Measurements from ENCODE around the gene GPAT3. TPM values are rescaled to one million over a fixed set of nuclear protein-coding genes. Genes with fewer than 3 reads are reported as not detected.

Gene GPAT3
- total and polyA plus RNA-seq, 7 donors: 4.6 to 23.1 (median 13.0) TPM

DNA sequence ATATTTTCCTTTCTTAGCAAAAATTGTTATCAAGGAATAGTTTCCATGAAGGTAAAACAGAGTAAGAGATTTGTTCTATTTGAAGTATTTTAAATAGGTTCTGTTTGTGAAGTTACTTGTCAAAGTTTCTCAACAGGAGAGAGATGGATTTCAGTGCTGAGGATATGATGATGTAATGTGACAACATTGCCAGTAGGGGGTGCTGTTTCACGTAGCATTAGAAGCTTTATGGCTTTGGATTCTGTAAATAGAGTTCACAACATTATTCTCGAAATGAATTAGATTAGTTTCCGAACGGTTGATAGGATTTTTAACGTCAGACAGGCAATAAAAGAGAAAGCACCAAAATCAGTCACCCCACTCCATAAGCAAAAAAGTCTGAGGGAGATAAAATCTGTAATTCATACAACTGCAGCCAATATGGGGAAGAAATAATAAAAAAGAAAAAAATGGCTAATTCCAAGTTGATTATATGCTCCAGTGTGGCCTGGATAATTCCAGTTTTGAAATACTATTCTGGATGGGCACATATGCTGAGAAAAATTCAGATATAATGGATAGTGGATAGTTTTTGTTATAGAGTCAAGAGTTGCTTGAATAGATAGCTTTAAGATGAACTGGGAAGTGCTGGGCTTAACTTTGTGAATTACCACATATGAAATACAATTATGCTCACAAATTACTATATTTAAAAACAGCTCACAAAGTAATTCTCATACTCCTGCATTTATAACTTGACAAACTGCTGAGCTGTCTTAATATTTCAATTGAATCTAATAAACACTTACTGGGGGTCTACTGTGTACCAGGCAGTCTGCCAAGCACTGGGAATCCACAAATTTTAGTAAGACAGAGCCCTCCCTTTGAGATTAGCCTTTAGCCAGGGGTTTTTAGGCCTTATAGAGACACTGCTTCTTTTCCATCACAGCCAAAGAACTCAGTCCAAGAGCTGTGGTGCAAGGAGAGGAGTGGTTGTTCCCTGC, 109.1 kb downstream of the GPAT3 start:
- 0 to 2% methylated on average over 5 of the region's 5 CpGs for WGBS, 2 donors
- H3K4me3 ChIP-seq: no peak overlapping the region

DNA sequence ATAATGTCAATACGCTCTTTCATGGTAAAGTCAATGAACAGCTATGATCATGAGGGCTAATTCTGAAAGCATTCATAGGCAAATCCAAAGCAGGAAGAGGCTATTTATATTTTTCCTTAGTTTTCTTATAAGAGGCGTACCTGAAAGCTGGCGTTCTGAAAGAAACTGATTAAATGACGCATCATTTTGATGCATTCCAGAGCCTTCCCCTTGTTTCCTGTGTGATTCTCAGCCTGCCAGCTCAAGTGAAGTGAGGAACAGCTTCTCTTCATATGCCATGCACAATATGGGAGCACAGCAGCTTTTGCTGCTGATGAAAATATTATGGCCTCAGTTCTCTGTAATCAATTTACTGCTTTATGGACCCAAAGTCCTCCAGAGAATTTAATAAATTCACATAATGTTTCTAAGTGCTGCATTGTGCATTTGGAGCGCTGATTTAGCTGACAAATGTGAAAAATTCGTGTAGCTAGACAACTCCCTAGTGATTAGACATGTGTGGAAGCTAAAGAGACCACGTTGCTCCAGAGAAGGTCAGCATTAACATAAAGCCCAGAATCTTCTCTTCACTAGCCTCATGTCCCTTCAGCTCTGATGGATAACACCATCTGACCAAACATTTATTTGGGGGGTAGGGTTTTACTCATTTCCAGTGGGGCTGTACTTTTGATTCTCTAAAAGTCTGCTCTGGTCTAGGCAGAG, 110.8 kb downstream of the GPAT3 start:
- H3K4me1 ChIP-seq: no peaks in the 10 kb centered on the region
- H3K27me3 ChIP-seq: no peaks in the 10 kb centered on the region
- H3K9me3 ChIP-seq: no peaks in the 10 kb centered on the region
- H3K36me3 ChIP-seq: no peaks in the 10 kb centered on the region
- TF ChIP-seq EP300 (IDR thresholded peaks at IDR 0.05) (no peak), POLR2A (IDR thresholded peaks at IDR 0.05) (no peak), POLR2AphosphoS5 (IDR thresholded peaks at IDR 0.05) (no peak)
- TF ChIP-seq, protein P1, sequence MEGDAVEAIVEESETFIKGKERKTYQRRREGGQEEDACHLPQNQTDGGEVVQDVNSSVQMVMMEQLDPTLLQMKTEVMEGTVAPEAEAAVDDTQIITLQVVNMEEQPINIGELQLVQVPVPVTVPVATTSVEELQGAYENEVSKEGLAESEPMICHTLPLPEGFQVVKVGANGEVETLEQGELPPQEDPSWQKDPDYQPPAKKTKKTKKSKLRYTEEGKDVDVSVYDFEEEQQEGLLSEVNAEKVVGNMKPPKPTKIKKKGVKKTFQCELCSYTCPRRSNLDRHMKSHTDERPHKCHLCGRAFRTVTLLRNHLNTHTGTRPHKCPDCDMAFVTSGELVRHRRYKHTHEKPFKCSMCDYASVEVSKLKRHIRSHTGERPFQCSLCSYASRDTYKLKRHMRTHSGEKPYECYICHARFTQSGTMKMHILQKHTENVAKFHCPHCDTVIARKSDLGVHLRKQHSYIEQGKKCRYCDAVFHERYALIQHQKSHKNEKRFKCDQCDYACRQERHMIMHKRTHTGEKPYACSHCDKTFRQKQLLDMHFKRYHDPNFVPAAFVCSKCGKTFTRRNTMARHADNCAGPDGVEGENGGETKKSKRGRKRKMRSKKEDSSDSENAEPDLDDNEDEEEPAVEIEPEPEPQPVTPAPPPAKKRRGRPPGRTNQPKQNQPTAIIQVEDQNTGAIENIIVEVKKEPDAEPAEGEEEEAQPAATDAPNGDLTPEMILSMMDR (IDR thresholded peaks at IDR 0.05): no peak
- DNase-seq: no peak
- intact Hi-C loops (cut with DNase I): loop anchor here (5.0 to 10.0 kb wide), 2 partner anchors 858 to 881 kb away; no protein-coding TSS in a partner anchor
- no peak overlapping the region for H3K27ac ChIP-seq
- no peak overlapping the region for H3K4me3 ChIP-seq
- 63 to 67% methylated on average over 7 of the region's 7 CpGs for WGBS, 2 donors

More for the DNA sequence above, 109.1 kb downstream of the GPAT3 start:
- Histone ChIP-seq H3K4me1 (peaks cover 0 to 1% (median 0%) of the 10 kb centered on the region in 4 donors), H3K27me3 (no peaks in the 10 kb centered on the region), H3K9me3 (no peaks in the 10 kb centered on the region), H3K36me3 (no peaks in the 10 kb centered on the region), H3K27ac (no peak overlapping the region)
- TF ChIP-seq EP300 (IDR thresholded peaks at IDR 0.05) (no peak), POLR2AphosphoS5 (IDR thresholded peaks at IDR 0.05) (no peak), POLR2A (IDR thresholded peaks at IDR 0.05) (no peak)
- TF ChIP-seq, protein P1 (IDR thresholded peaks at IDR 0.05): peak; percentile 13 to 87 (median 68)
- DNase-seq: no peak
- intact Hi-C loops (cut with DNase I): loop anchor here (5.0 to 10.0 kb wide), 3 partner anchors 153 to 882 kb away; no protein-coding TSS in a partner anchor

DNA sequence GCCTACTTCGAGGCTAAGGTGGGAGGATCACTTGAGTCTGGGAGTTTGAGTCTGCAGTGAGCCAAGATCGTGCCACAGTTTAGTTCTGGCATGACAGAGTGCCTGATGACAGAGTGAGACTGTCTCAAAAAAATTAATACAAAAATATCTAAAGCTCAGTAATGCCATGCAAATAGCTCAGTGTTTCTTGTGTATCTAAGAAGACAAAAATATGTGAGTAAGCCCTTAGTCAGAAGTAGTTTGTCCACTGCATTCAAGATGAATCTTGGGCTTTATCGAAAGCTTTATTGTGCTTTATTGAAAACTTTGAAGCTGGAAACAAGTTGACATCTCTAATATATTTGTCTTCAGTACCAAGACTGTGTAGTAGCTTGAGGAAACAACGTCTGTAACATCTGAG, 115.9 kb downstream of the GPAT3 start:
- Histone ChIP-seq H3K4me1 (no peaks in the 10 kb centered on the region), H3K27me3 (no peaks in the 10 kb centered on the region), H3K27ac (no peak overlapping the region), H3K4me3 (no peak overlapping the region), H3K9me3 (no peaks in the 10 kb centered on the region), H3K36me3 (no peaks in the 10 kb centered on the region)
- WGBS, 2 donors: 84 to 86% methylated on average over 4 of the region's 4 CpGs
- TF ChIP-seq POLR2AphosphoS5 (IDR thresholded peaks at IDR 0.05): no peak
- no peak for TF ChIP-seq POLR2A (IDR thresholded peaks at IDR 0.05)
- no peak for TF ChIP-seq EP300 (IDR thresholded peaks at IDR 0.05)
- TF ChIP-seq, protein P1 (IDR thresholded peaks at IDR 0.05): no peak
- intact Hi-C loops (cut with DNase I): no loop called here
- no peak for DNase-seq

Small RNA genes within 50 kb of the gene (small RNA-seq; reads per million reads assigned to genes)
- 0 reads per million in 3 donors for gene RF00019

Other genes with a start within 250 kb of the GPAT3 start
- under 1 TPM; 0.54 to 0.71 (median 0.61) TPM for gene HPSE, start 201.3 kb upstream of the GPAT3 start, total RNA-seq
- 1 to 10 TPM; 1.2 to 7.3 (median 6.0) TPM for gene HPSE, start 201.3 kb upstream of the GPAT3 start, polyA plus RNA-seq
- 10 to 100 TPM; 11.8 to 21.8 (median 18.9) TPM for gene HELQ, start 80.3 kb upstream of the GPAT3 start, total RNA-seq
- gene HELQ, start 80.3 kb upstream of the GPAT3 start, polyA plus RNA-seq: 1 to 10 TPM; 4.6 to 7.8 (median 7.5) TPM
- gene MRPS18C, start 80.0 kb upstream of the GPAT3 start, total RNA-seq: 10 to 100 TPM in 3 of 4 donors, 1 to 10 TPM in 1; 8.3 to 36.2 (median 17.4) TPM
- gene MRPS18C, start 80.0 kb upstream of the GPAT3 start, polyA plus RNA-seq: 10 to 100 TPM; 27.6 to 37.0 (median 34.6) TPM
- 10 to 100 TPM; 12.5 to 29.6 (median 21.7) TPM for gene ABRAXAS1, start 51.0 kb upstream of the GPAT3 start, total RNA-seq
- 10 to 100 TPM in 1 of 3 donors, 1 to 10 TPM in 2; 5.8 to 10.2 (median 7.9) TPM for gene ABRAXAS1, start 51.0 kb upstream of the GPAT3 start, polyA plus RNA-seq